Prostate gland (tissue), 2 donors: ENCODE measurements around the gene ANKRD27. TPM values are rescaled to one million over a fixed set of nuclear protein-coding genes. Genes with fewer than 3 reads are reported as not detected.
"Not testable (repeated sequence)": the region's sequence is repeated elsewhere in the genome, so short reads cannot be mapped to it uniquely, and the experiment has no call there.

Source experiments
- DNase-seq: peaks from one replicate; pipeline ENCODE4 v3.0.0-alpha.2; 2019; ENCODE audit warnings: low spot score
- H3K27ac ChIP-seq, 2 donors: fragments of 200-600 bp; sonication (generic); 2 replicates each; pipeline ENCODE4 v1.5.1; 2017 to 2019
- H3K27me3 ChIP-seq: fragments of 200-600 bp; sonication (generic); replicated peaks from 2 replicates; pipeline ENCODE4 v1.5.1; 2019; ENCODE audit not compliant: insufficient read depth
- H3K36me3 ChIP-seq, 2 donors: fragments of 200-600 bp; sonication (generic); 1 replicate in 1 of 2; 2 replicates in 1 of 2; pipeline versions ENCODE4 v1.5.1 to v1.8.1; 2017 to 2019
- H3K4me1 ChIP-seq: fragments of 200-600 bp; sonication (generic); replicated peaks from 2 replicates; pipeline ENCODE4 v1.5.1; 2019
- H3K4me3 ChIP-seq, 2 donors: fragments of 200-600 bp; sonication (generic); 2 replicates each; pipeline ENCODE4 v1.5.1; 2017 to 2019
- H3K9me3 ChIP-seq: fragments of 200-600 bp; sonication (generic); 2 replicates; pipeline ENCODE4 v1.5.1; 2017
- CTCF ChIP-seq, 4 experiments: fragments of 200-600 bp in 2 of 4; fragments of 450-650 bp in 2 of 4; sonication (generic) in 2 of 4; IDR thresholded peaks; 1 replicate in 3 of 4; 2 replicates in 1 of 4; pipeline ENCODE4 v1.5.1; 2016 to 2019; ENCODE audit warnings: antibody characterized with exemption in 4 of 4, mild to moderate bottlenecking in 2 of 4, moderate library complexity in 2 of 4
- POLR2A ChIP-seq: fragments of 450-650 bp; IDR thresholded peaks from one replicate; pipeline ENCODE4 v1.6.1; 2016; ENCODE audit warnings: antibody characterized with exemption, mild to moderate bottlenecking
- POLR2AphosphoS5 ChIP-seq: sonication (generic); formaldehyde crosslinking; IDR thresholded peaks from one replicate; pipeline ENCODE4 v1.6.1; 2017; ENCODE audit warnings: antibody characterized with exemption
- WGBS: methylation state at CpG from one replicate; pipeline ENCODE4 v1.1.5; 2018; 5-methylcytosine and 5-hydroxymethylcytosine counted together
- intact Hi-C: fragments of 100-400 bp; cut with DNase I; formaldehyde crosslinking; loops from one replicate; pipeline ENCODE4 v1.14.2; 2022
- total RNA-seq, 2 donors: library from RNA; depleted of rRNA; stranded (reverse); fragments of >200 nt; gene quantifications; one replicate each; pipeline ENCODE4 v1.1.0, GENCODE V29; 2016

ANKRD27 gene
- total RNA-seq, 2 donors from 2014 or later = 25.7 to 51.4 TPM

DNA sequence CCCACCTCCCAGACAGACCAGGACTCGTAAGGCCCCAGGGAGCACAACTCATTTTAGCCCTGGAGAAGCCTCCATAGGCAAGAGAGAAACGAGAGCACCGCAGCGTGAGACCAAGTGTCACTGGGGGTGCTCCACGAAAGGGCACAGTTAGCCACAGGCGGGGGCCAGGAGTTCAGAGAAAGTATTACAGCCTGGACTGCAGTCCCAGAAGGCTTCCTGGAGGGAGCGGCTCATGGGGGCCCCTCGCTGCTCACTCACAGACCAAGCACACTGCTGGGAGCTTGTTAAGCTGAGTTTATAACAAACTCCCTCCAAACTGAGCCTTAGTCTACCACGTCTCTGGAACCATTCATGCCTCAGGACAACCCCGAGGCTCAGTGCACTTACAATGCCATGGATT lies 16.5 kb downstream of the ANKRD27 start:
- Histone ChIP-seq H3K4me1 (no peaks in the 10 kb centered on the region), H3K27me3 (no peaks in the 10 kb centered on the region), H3K27ac (no peak overlapping the region), H3K36me3 (no peaks in the 10 kb centered on the region), H3K4me3 (no peak overlapping the region), H3K9me3 (no peaks in the 10 kb centered on the region)
- TF ChIP-seq POLR2AphosphoS5 (no peak), POLR2A (no peak), CTCF (IDR thresholded peaks at IDR 0.05) (no peak)
- no peak for DNase-seq
- intact Hi-C loops = no loop called here
- 84% methylated on average over 10 of the region's 10 CpGs for WGBS

DNA sequence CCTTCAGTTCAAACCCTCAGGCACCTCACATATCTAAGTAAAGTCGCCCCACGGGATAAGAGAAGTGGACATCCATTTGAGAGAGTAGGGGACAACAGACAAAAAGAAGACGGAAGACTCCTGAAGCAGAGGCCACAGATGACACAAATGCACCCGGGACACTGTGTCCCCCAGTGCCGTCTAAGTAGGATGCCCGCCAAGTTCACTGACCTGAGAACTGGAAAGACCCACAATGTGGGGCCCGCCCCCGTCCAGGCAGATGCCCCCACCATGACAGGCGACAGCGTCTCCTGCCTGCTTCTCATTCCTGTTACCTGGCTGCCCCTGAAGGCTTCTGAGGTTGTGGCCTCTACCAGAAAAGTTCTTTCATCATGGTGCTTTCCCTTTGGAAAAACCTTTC lies 16.9 kb downstream of the ANKRD27 start:
- H3K9me3 ChIP-seq = no peaks in the 10 kb centered on the region
- H3K4me3 ChIP-seq = no peak overlapping the region
- no peaks in the 10 kb centered on the region for H3K36me3 ChIP-seq
- H3K27ac ChIP-seq = no peak overlapping the region
- no peaks in the 10 kb centered on the region for H3K4me1 ChIP-seq
- DNase-seq = no peak
- TF ChIP-seq POLR2A (no peak), CTCF (IDR thresholded peaks at IDR 0.05) (no peak), POLR2AphosphoS5 (no peak)
- H3K27me3 ChIP-seq = no peaks in the 10 kb centered on the region
- WGBS = 88% methylated on average over 10 of the region's 10 CpGs
- intact Hi-C loops = no loop called here

DNA sequence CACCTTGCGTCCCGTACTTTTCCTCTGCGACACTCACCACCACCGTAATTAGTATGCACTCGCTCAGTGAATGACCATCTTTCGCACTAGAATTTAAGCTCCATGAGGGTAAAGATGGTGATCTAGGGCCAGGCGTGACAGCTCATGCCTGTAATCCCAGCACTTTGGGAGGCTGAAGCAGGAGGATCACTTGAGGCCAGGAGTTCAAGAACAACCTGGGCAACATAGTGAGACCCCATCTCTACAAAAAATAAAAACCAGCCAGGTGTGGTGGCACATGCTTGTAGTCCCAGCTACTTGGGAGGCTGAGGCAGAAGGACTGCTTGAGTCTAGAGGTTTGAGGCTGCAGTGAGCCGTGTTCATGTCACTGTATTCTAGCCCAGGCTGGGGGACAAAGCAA lies 18.6 kb downstream of the ANKRD27 start:
- H3K27me3 ChIP-seq, intact Hi-C loops, H3K4me1 ChIP-seq, H3K4me3 ChIP-seq, H3K9me3 ChIP-seq, H3K36me3 ChIP-seq, H3K27ac ChIP-seq, DNase-seq: not testable (repeated sequence)
- WGBS = 96% methylated on average over 8 of the region's 8 CpGs

- Histone ChIP-seq H3K4me1 (no peaks in the 10 kb centered on the region), H3K27me3 (no peaks in the 10 kb centered on the region), H3K27ac (no peak overlapping the region), H3K4me3 (no peak overlapping the region), H3K9me3 (no peaks in the 10 kb centered on the region), H3K36me3 (peaks cover 0 to 3% of the 10 kb centered on the region in 2 donors)
- 39% methylated on average over 15 of the region's 15 CpGs for WGBS
- intact Hi-C loops = no loop called here
- no peak for DNase-seq
- no peak for TF ChIP-seq CTCF (IDR thresholded peaks at IDR 0.05)
- TF ChIP-seq POLR2AphosphoS5 = no peak
- no peak for TF ChIP-seq POLR2A
Observed at GRCh38 chr19:32653599-32653915, 21.4 kb downstream of the ANKRD27 start.

DNA sequence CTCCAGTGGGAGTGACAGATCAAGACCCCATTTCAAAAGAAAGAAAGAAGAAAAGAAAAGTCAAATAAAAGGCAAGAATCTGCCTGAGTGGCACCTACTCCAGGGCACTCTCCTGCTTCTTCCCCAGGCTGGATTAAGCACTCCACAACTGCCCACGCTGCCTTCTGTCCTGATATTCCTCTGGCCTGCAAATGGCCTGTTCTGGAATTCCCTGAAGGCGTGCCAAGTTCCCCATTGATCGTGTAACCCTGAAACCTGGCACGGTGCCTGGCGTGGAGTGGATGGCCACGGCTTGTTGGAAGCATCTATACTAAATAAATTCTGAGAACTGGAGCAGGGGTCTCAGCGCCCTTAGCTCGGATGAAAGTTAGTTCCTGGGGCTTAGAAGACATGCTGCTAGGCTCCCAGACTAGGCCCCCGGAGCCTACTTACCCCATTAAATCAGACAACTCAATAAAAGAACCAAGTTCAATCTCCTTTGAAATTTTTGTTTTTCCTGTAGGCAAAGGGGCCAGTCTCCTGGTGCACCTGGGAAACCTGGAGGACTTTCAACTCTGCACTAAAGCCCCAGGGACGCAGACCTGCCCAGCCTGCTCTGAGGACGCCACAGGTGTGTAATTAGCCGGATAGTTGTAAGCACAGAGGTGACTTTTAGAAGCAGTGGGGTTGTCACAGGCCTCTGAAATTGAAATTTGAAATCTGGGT lies 21.9 kb downstream of the ANKRD27 start:
- DNase-seq = peak; percentile 16
- peaks cover 0 to 3% of the 10 kb centered on the region in 2 donors for H3K36me3 ChIP-seq
- no peaks in the 10 kb centered on the region for H3K27me3 ChIP-seq
- H3K27ac ChIP-seq = peak overlapping the region in 1 of 2 donors; percentile 14
- H3K4me3 ChIP-seq = no peak overlapping the region
- no peaks in the 10 kb centered on the region for H3K9me3 ChIP-seq
- WGBS = 23% methylated on average over 12 of the region's 12 CpGs
- TF ChIP-seq CTCF (IDR thresholded peaks at IDR 0.05) (no peak), POLR2AphosphoS5 (no peak), POLR2A (no peak)
- intact Hi-C loops = no loop called here
- H3K4me1 ChIP-seq = no peaks in the 10 kb centered on the region

GRCh38 chr19:32652331-32652730 lies 22.6 kb downstream of the ANKRD27 start:
- DNase-seq, H3K27ac ChIP-seq, H3K36me3 ChIP-seq, intact Hi-C loops, H3K27me3 ChIP-seq, H3K4me1 ChIP-seq, H3K9me3 ChIP-seq, H3K4me3 ChIP-seq: not testable (repeated sequence)
- WGBS = 94% methylated on average over 13 of the region's 13 CpGs
